IMR-90 (cell line): ENCODE measurements around the gene CEP68. TPM values are rescaled to one million over a fixed set of nuclear protein-coding genes. Genes with fewer than 3 reads are reported as not detected.

Source experiments
- ATAC-seq: fragments of 200-7000 bp; cut with Tn5 transposase; 2 replicates; pipeline ENCODE4 v1.9.1; 2020; ENCODE audit warnings: low read depth, mild to moderate bottlenecking, moderate library complexity
- BruUV-seq: library from RNA; stranded (reverse); fragments of 400-500 nt; replicated peaks from 2 replicates; lab custom pipeline; 2021; lab: Mats Ljungman, UMichigan
- CTCF ChIA-PET: fragments of 300-600 bp; formaldehyde crosslinking; extraction: SDS; loops from one replicate; lab custom pipeline; 2021; ENCODE audit warnings: antibody characterized with exemption; lab: Yijun Ruan, JAX
- POLR2A ChIA-PET: fragments of 300-600 bp; sonication (Branson Sonifier 250); formaldehyde crosslinking; loops from one replicate; lab custom pipeline; 2022; ENCODE audit warnings: antibody characterized with exemption; ENCODE audit not compliant: unreplicated experiment; lab: Charles Lee
- DNase-seq: peaks from one replicate; pipeline ENCODE4 v3.0.0; 2013
- H2AFZ ChIP-seq: replicated peaks from 2 replicates; pipeline ENCODE3; 2013; ENCODE audit warnings: low read length, mild to moderate bottlenecking; ENCODE audit not compliant: poor library complexity
- H2AK5ac ChIP-seq: 2 replicates; pipeline ENCODE4 v1.6.1; 2013; ENCODE audit warnings: low read depth, low read length, inconsistent platforms
- H2AK9ac ChIP-seq: replicated peaks from 2 replicates; pipeline ENCODE3; 2013; ENCODE audit warnings: mild to moderate bottlenecking, low read depth, low read length, moderate library complexity; ENCODE audit not compliant: poor library complexity
- H2BK120ac ChIP-seq: 2 replicates; pipeline ENCODE4 v1.6.1; 2013; ENCODE audit warnings: low read depth, low read length, inconsistent platforms
- H2BK15ac ChIP-seq: 3 replicates; pipeline ENCODE4 v1.6.1; 2013; ENCODE audit warnings: low read depth, low read length, inconsistent platforms
- H2BK20ac ChIP-seq: 2 replicates; pipeline ENCODE4 v1.6.1; 2013; ENCODE audit warnings: low read depth, mild to moderate bottlenecking, inconsistent platforms, low read length, moderate library complexity
- H2BK5ac ChIP-seq: 2 replicates; pipeline ENCODE4 v1.6.1; 2013; ENCODE audit warnings: mild to moderate bottlenecking, low read depth, low read length, inconsistent platforms; ENCODE audit not compliant: poor library complexity, severe bottlenecking
- H3K14ac ChIP-seq: replicated peaks from 2 replicates; pipeline ENCODE4 v1.6.1; 2013; ENCODE audit warnings: low read depth, low read length, inconsistent platforms
- H3K18ac ChIP-seq: 2 replicates; pipeline ENCODE4 v1.6.1; 2013; ENCODE audit warnings: low read depth, low read length, control low read depth
- H3K23ac ChIP-seq: 2 replicates; pipeline ENCODE4 v1.6.1; 2013; ENCODE audit warnings: low read depth, low read length, inconsistent platforms
- H3K27ac ChIP-seq: 2 replicates; pipeline ENCODE4 v1.5.1; 2013; ENCODE audit warnings: mild to moderate bottlenecking, control low read depth, low read length; ENCODE audit not compliant: insufficient read depth
- H3K27me3 ChIP-seq: 2 replicates; pipeline ENCODE4 v1.6.1; 2013; ENCODE audit warnings: low read length; ENCODE audit not compliant: control insufficient read depth, insufficient read depth
- H3K36me3 ChIP-seq: 2 replicates; pipeline ENCODE4 v1.6.1; 2013; ENCODE audit warnings: low read length, mixed read lengths; ENCODE audit not compliant: control insufficient read depth, insufficient read depth
- H3K4ac ChIP-seq: 2 replicates; pipeline ENCODE4 v1.6.1; 2013; ENCODE audit warnings: low read depth, low read length, inconsistent platforms
- H3K4me1 ChIP-seq: 2 replicates; pipeline ENCODE4 v1.6.1; 2013; ENCODE audit warnings: low read length, mixed read lengths; ENCODE audit not compliant: control insufficient read depth, insufficient read depth
- H3K4me2 ChIP-seq: 2 replicates; pipeline ENCODE4 v1.6.1; 2013; ENCODE audit warnings: low read depth, mild to moderate bottlenecking, control low read depth, low read length, moderate library complexity
- H3K4me3 ChIP-seq: 2 replicates; pipeline ENCODE4 v1.5.1; 2013; ENCODE audit warnings: low read depth, mild to moderate bottlenecking, control low read depth, low read length, moderate library complexity; ENCODE audit not compliant: insufficient read depth
- H3K56ac ChIP-seq: 2 replicates; pipeline ENCODE4 v1.6.1; 2013; ENCODE audit warnings: low read length, inconsistent platforms; ENCODE audit not compliant: insufficient read depth; ENCODE audit errors: extremely low read depth
- H3K79me1 ChIP-seq, 2 experiments: 2 replicates each; pipeline ENCODE4 v1.6.1; 2013; ENCODE audit warnings: low read length in 2 of 2, inconsistent platforms in 1 of 2, low read depth in 1 of 2
- H3K9ac ChIP-seq: 2 replicates; pipeline ENCODE4 v1.6.1; 2013; ENCODE audit warnings: low read depth, low read length, control low read depth
- H3K9me1 ChIP-seq: 2 replicates; pipeline ENCODE4 v1.6.1; 2013; ENCODE audit warnings: low read length, inconsistent platforms; ENCODE audit not compliant: insufficient read depth
- H3K9me3 ChIP-seq: 2 replicates; pipeline ENCODE4 v1.6.1; 2013; ENCODE audit warnings: low read length; ENCODE audit not compliant: control insufficient read depth, insufficient read depth
- H4K20me1 ChIP-seq: 2 replicates; pipeline ENCODE4 v1.6.1; 2013; ENCODE audit warnings: low read length, inconsistent platforms; ENCODE audit not compliant: insufficient read depth
- H4K5ac ChIP-seq: 2 replicates; pipeline ENCODE4 v1.6.1; 2013; ENCODE audit warnings: mild to moderate bottlenecking, low read depth, low read length, control low read depth
- H4K8ac ChIP-seq, 2 experiments: 2 replicates each; pipeline ENCODE4 v1.6.1; 2013; ENCODE audit warnings: low read depth in 2 of 2, low read length in 2 of 2, control low read depth in 1 of 2, inconsistent platforms in 1 of 2
- H4K91ac ChIP-seq: 2 replicates; pipeline ENCODE4 v1.6.1; 2013; ENCODE audit warnings: low read depth, low read length, inconsistent platforms; ENCODE audit not compliant: insufficient read depth
- BHLHE40 ChIP-seq: fragments of 150-350 bp; IDR thresholded peaks from 2 replicates; pipeline ENCODE4 v1.6.1; 2016; ENCODE audit warnings: mild to moderate bottlenecking, low read depth, low read length
- CEBPB ChIP-seq: IDR thresholded peaks from 2 replicates; pipeline ENCODE4 v1.6.1; 2012; ENCODE audit warnings: low read depth, low read length, improper control_type of control experiment
- CHD1 ChIP-seq: IDR thresholded peaks from 2 replicates; pipeline ENCODE4 v1.6.1; 2012; ENCODE audit warnings: low read depth, low read length, improper control_type of control experiment
- CTCF ChIP-seq: conservative IDR thresholded peaks from 2 replicates; pipeline ENCODE4 v1.5.1; 2012; ENCODE audit warnings: mild to moderate bottlenecking, low read depth, low read length, improper control_type of control experiment
- ELK1 ChIP-seq: fragments of 150-350 bp; IDR thresholded peaks from 2 replicates; pipeline ENCODE4 v1.6.1; 2016; ENCODE audit warnings: low read depth, mild to moderate bottlenecking, low read length, moderate library complexity, borderline replicate concordance
- FOS ChIP-seq: fragments of 150-350 bp; IDR thresholded peaks from 2 replicates; pipeline ENCODE4 v1.6.1; 2016; ENCODE audit warnings: low read depth, low read length
- MAFK ChIP-seq: IDR thresholded peaks from 2 replicates; pipeline ENCODE4 v1.6.1; 2012; ENCODE audit warnings: low read depth, low read length, improper control_type of control experiment
- MAZ ChIP-seq: IDR thresholded peaks from 2 replicates; pipeline ENCODE4 v1.6.1; 2012; ENCODE audit warnings: low read depth, mild to moderate bottlenecking, low read length, improper control_type of control experiment, moderate library complexity, borderline replicate concordance
- MXI1 ChIP-seq: IDR thresholded peaks from 2 replicates; pipeline ENCODE4 v1.6.1; 2012; ENCODE audit warnings: low read depth, mild to moderate bottlenecking, low read length, moderate library complexity, borderline replicate concordance
- NFE2L2 ChIP-seq: fragments of 150-350 bp; IDR thresholded peaks from 2 replicates; pipeline ENCODE4 v1.6.1; 2016; ENCODE audit warnings: low read depth, mild to moderate bottlenecking, low read length
- POLR2A ChIP-seq: IDR thresholded peaks from 2 replicates; pipeline ENCODE4 v1.6.1; 2012; ENCODE audit warnings: mild to moderate bottlenecking, low read depth, low read length
- RAD21 ChIP-seq: IDR thresholded peaks from 2 replicates; pipeline ENCODE4 v1.6.1; 2012; ENCODE audit warnings: low read length, improper control_type of control experiment
- RCOR1 ChIP-seq: IDR thresholded peaks from 2 replicates; pipeline ENCODE4 v1.6.1; 2012; ENCODE audit warnings: mild to moderate bottlenecking, low read length, improper control_type of control experiment; ENCODE audit not compliant: insufficient replicate concordance
- RFX5 ChIP-seq: IDR thresholded peaks from 2 replicates; pipeline ENCODE4 v1.8.0; 2012; ENCODE audit warnings: low read depth, mild to moderate bottlenecking, low read length, moderate library complexity
- SMC3 ChIP-seq: fragments of 150-350 bp; IDR thresholded peaks from 2 replicates; pipeline ENCODE4 v1.6.1; 2016; ENCODE audit warnings: low read depth, mild to moderate bottlenecking, antibody characterized with exemption, low read length, moderate library complexity
- USF2 ChIP-seq: fragments of 150-350 bp; IDR thresholded peaks from 2 replicates; pipeline ENCODE4 v1.6.1; 2017; ENCODE audit warnings: mild to moderate bottlenecking, antibody characterized with exemption, low read length, low read depth
- WGBS, 2 experiments: methylation state at CpG; one replicate each; pipeline versions ENCODE4 v1.1.5 to v1.1.7; 2013; ENCODE audit warnings: missing lambda C conversion rate in 2 of 2; ENCODE audit not compliant: insufficient read length in 1 of 2; ENCODE audit errors: extremely low coverage in 2 of 2; 5-methylcytosine and 5-hydroxymethylcytosine counted together
- dilution Hi-C: fragments of 300-500 bp; cut with HindIII; formaldehyde crosslinking; loops from one replicate; pipeline ENCODE4 v1.14.3; 2018; ENCODE audit warnings: low sequenced_read_pairs; ENCODE audit not compliant: unreplicated experiment
- in situ Hi-C: fragments of 300-500 bp; cut with MboI; formaldehyde crosslinking; loops from 3 replicates; pipeline ENCODE4 v1.14.3; 2019; ENCODE audit warnings: low sequenced_read_pairs, inconsistent platforms, mixed read lengths
- intact Hi-C: fragments of 100-400 bp; cut with micrococcal nuclease; formaldehyde crosslinking; loops from 2 replicates; pipeline ENCODE4 v1.10.0; 2022
- polyA plus RNA-seq, 3 experiments: library from polyadenylated mRNA; depleted of rRNA; stranded (reverse); fragments of >200 nt; gene quantifications; 2 replicates each; pipeline ENCODE4 v1.2.3, GENCODE V29; 2012; ENCODE audit warnings: low replicate concordance in 1 of 3
- total RNA-seq: library from RNA; depleted of rRNA; stranded (reverse); fragments of >200 nt; gene quantifications from 2 replicates; pipeline ENCODE4 v1.2.3, GENCODE V29; 2012

Gene CEP68
- total and polyA plus RNA-seq, 2 of the 4 experiments (the other 2 are of a cell fraction), result 5.5 to 5.6 TPM

GRCh38 chr2:65020943-65021528 lies 35.2 kb upstream of the CEP68 start:
- POLR2A ChIA-PET, result no interaction called here
- in situ Hi-C loops, result no loop called here

More at GRCh38 chr2:65020943-65021528, 35.2 kb upstream of the CEP68 start:
- Histone ChIP-seq H3K9ac (no peak overlapping the region), H3K4me3 (no peak overlapping the region), H2AFZ (no peak overlapping the region), H3K4ac (no peak overlapping the region), H2AK9ac (no peak overlapping the region), H3K4me1 (peaks cover 7% of the 10 kb centered on the region), H2AK5ac (no peak overlapping the region), H2BK20ac (no peak overlapping the region), H3K27me3 (no peaks in the 10 kb centered on the region), H4K5ac (no peak overlapping the region), H3K4me2 (no peak overlapping the region), H4K8ac (no peak overlapping the region), H3K27ac (no peak overlapping the region), H4K20me1 (no peaks in the 10 kb centered on the region), H2BK5ac (no peak overlapping the region), H3K56ac (no peak overlapping the region), H3K14ac (no peak overlapping the region), H3K9me3 (no peaks in the 10 kb centered on the region), H3K9me1 (peaks cover 7% of the 10 kb centered on the region; the same call in 1 of the 2 replicates), H2BK15ac (no peak overlapping the region), H3K79me1 (no peaks in the 10 kb centered on the region), H3K18ac (no peak overlapping the region), H4K91ac (no peak overlapping the region), H2BK120ac (no peak overlapping the region), H3K23ac (no peak overlapping the region), H3K36me3 (peaks cover 41% of the 10 kb centered on the region)
- CTCF ChIA-PET, result interaction anchor here (0.6 kb wide), 1 partner anchor 24 kb away, joined by 3 read pairs; no protein-coding TSS in a partner anchor
- 88% methylated on average over 7 of the region's 11 CpGs; no CpG with 5 or more reads in 1 of the 2 experiments for WGBS, 2 experiments
- no peak for TF ChIP-seq RAD21
- no peak for TF ChIP-seq USF2
- TF ChIP-seq MAZ, result no peak
- no peak for TF ChIP-seq FOS
- no peak for TF ChIP-seq MXI1
- TF ChIP-seq ELK1, result no peak
- no peak for TF ChIP-seq RFX5
- TF ChIP-seq CTCF, result no peak
- TF ChIP-seq NFE2L2, result no peak
- no peak for TF ChIP-seq CEBPB
- no peak for TF ChIP-seq BHLHE40
- no peak for TF ChIP-seq SMC3
- no peak for TF ChIP-seq POLR2A
- no peak for TF ChIP-seq RCOR1
- TF ChIP-seq MAFK, result no peak
- TF ChIP-seq CHD1, result no peak
- no TSS peak for BruUV-seq
- no peak for ATAC-seq
- intact Hi-C loops (no loop called here), dilution Hi-C loops (no loop called here)
- DNase-seq, result no peak
